HG02759 (cell line): ENCODE data around the gene TENT4A.

ENCODE experiments used
- ATAC-seq: cut with Tn5 transposase; IDR thresholded peaks from one replicate; pipeline ENCODE4 v1.9.1; 2021; ENCODE audit warnings: mild to moderate bottlenecking, moderate library complexity; ENCODE audit not compliant: unreplicated experiment

TENT4A gene

GRCh38 chr5:6717247-6717646, 4.0 kb downstream of the TENT4A start:
- no peak for ATAC-seq

- ATAC-seq = no peak
Measured at GRCh38 chr5:6717687-6718086, 4.5 kb downstream of the TENT4A start.

GRCh38 chr5:6718161-6718681, 5.0 kb downstream of the TENT4A start:
- ATAC-seq = no peak

- ATAC-seq = no peak
Measured at GRCh38 chr5:6718718-6719117, 5.5 kb downstream of the TENT4A start.

- ATAC-seq = no peak
Measured at GRCh38 chr5:6719417-6719816, 6.2 kb downstream of the TENT4A start.

- ATAC-seq = no peak
Measured at GRCh38 chr5:6719896-6720560, 6.8 kb downstream of the TENT4A start.

GRCh38 chr5:6720561-6720921, 7.3 kb downstream of the TENT4A start:
- ATAC-seq = no peak

- ATAC-seq = peak; percentile 4
Measured at GRCh38 chr5:6721442-6721841, 8.2 kb downstream of the TENT4A start.

- peak; percentile 56 for ATAC-seq
Measured at GRCh38 chr5:6722015-6722414, 8.8 kb downstream of the TENT4A start.

- ATAC-seq = no peak
Measured at GRCh38 chr5:6723122-6723815, 10.0 kb downstream of the TENT4A start.

GRCh38 chr5:6723816-6724300, 10.6 kb downstream of the TENT4A start:
- ATAC-seq = no peak

GRCh38 chr5:6724321-6724929, 11.2 kb downstream of the TENT4A start:
- ATAC-seq = no peak

GRCh38 chr5:6725421-6725820, 12.2 kb downstream of the TENT4A start:
- no peak for ATAC-seq

GRCh38 chr5:6726006-6726405, 12.8 kb downstream of the TENT4A start:
- ATAC-seq = no peak

- no peak for ATAC-seq
Measured at GRCh38 chr5:6727231-6727630, 14.0 kb downstream of the TENT4A start.

GRCh38 chr5:6728011-6728794, 15.0 kb downstream of the TENT4A start:
- peak; percentile 87 for ATAC-seq

GRCh38 chr5:6728795-6729183, 15.6 kb downstream of the TENT4A start:
- no peak for ATAC-seq

GRCh38 chr5:6729386-6730310, 16.4 kb downstream of the TENT4A start:
- peak; percentile 28 for ATAC-seq

- no peak for ATAC-seq
Measured at GRCh38 chr5:6730407-6730806, 17.2 kb downstream of the TENT4A start.

- no peak for ATAC-seq
Measured at GRCh38 chr5:6730807-6731206, 17.6 kb downstream of the TENT4A start.
